ENCODE results near the gene LCNL1.
A peak's percentile ranks its signal among the peaks of the same experiment; 100 is the strongest.

Gene LCNL1

DNA sequence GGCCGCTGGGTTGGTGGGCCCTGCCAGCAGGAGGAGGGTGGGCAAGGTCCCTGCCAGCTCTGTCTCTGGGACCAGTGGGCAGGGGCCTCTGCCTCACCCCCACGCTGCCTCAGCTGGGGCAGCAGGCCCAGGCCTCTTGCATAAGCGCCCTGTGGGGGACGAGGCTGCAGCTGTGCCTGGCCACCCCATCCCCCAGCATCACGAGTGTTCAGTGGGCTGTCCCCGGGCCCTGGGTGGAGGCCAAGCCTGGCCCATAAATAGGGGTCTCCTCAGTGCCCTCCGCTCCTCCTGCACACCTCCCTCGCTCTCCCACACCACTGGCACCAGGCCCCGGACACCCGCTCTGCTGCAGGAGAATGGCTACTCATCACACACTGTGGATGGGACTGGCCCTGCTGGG is 5.6 kb upstream of the LCNL1 start, which contains the start of gene PTGDS:
PTGDS (plus strand) TSS at position 282 of the 400 bp plus-strand sequence; CDS start at position 357, 75 bp downstream.
- no peak for DNase-seq

DNA sequence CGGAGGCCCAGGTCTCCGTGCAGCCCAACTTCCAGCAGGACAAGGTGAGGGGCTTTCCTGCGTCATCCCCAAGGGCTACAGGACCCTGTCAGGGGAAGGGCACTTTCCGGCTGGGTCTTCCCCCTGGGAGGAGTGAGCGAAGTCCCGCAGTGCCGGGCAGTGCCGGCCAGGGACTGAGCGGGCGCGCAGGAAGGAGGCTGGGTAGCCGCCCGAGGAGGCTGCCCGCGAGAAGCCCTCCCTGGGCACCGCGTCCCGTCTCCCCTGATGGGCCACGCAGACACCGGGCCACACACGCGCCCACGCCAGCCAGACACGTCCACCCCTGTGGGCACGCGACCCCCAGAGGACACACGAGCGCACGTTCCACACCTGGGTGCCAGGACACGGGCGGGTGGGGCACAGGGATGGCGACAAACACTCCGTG is 5.1 kb upstream of the LCNL1 start:
- no peak for DNase-seq

DNA sequence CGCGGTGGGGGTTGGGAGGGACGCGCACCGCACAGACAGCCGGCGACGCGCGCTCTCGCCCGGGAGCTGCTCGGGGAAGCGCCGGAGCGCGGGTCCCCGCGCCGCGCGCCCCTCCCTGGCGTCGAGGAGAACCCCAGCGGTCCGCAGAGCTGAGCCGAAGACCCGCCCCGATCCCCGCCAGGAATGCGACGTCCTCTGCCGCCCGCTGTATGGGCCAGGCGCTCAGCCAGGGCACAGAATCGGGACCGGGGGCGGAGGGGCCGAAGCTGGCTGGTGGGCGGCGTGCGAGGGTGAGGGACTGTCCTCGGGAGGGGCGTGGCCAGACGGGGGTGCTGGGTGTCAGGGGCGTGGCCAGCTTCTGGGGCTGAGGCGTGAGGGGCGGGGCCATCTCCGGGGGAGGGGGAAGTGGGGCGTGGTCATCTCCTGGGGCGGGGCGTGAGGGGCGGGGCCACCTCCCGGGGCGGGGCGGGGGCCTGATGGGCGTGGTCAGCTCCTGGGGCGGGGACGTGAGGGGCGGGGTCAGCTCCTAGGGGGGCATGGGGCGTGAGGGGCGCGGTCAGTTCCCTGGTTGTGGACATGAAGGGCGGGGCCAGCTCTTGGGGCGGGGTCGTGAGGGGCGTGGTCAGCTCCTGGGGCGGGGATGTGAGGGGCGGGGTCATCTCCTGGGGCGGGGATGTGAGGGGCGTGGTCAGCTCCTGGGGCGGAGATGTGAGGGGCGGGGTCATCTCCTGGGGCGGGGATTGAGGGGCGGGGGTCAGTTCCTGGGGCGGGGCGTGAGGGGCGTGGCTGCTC is 4.5 kb upstream of the LCNL1 start:
- peak; percentile 63 for DNase-seq

DNA sequence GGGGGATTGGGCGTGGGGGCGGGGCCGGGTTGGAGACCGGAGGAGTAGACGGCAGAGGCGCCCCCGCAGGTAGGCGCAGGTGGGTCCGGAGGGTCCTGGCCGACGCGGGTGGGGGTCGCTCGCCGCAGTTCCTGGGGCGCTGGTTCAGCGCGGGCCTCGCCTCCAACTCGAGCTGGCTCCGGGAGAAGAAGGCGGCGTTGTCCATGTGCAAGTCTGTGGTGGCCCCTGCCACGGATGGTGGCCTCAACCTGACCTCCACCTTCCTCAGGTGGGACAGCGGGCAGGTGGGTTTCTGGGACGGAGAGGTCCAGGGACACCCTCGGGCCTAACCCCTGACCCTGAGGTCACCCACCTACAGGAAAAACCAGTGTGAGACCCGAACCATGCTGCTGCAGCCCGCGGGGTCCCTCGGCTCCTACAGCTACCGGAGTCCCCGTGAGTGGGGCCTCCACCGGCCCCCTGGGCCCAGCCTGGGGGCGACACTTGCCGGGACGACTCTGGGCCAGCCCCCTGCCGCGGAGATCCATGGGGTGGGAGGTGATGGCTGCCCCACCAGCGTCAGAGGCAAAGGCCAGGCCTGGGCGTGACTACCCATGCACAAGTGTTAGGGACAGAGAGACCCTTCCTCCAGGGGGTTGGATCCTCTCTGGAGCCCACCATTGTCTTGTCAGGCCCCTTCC is 3.8 kb upstream of the LCNL1 start:
- DNase-seq = no peak

DNA sequence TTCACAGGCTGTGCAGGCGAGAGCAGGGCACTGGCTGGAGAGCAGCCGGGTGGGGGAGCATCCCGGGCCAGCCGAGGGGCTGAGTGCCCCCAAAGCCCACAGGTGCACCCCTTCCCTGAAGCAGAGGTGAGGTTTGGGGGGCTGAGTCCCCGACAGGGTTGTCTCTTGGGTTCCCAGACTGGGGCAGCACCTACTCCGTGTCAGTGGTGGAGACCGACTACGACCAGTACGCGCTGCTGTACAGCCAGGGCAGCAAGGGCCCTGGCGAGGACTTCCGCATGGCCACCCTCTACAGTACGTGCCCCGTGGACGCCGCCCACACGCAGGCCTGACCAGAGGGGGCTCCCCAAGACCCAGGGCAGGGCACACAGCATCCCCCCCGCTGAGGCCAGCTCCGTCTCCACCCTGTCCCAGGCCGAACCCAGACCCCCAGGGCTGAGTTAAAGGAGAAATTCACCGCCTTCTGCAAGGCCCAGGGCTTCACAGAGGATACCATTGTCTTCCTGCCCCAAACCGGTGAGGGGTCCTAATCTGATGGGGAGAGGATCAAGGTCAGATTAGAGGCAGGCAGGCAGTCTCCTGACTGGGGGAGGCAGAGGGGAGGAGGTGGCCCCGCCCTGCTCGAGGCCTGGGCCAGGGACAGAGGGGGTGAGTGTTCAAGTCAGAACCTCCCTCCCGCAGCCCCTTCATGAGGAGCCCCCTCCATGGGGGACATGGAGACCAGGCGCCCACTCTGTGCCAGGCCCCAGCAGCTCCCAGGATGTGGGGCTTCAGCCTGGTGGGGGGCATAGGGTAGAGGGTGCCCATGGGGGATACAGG is 2.8 kb upstream of the LCNL1 start:
- DNase-seq = no peak

DNA sequence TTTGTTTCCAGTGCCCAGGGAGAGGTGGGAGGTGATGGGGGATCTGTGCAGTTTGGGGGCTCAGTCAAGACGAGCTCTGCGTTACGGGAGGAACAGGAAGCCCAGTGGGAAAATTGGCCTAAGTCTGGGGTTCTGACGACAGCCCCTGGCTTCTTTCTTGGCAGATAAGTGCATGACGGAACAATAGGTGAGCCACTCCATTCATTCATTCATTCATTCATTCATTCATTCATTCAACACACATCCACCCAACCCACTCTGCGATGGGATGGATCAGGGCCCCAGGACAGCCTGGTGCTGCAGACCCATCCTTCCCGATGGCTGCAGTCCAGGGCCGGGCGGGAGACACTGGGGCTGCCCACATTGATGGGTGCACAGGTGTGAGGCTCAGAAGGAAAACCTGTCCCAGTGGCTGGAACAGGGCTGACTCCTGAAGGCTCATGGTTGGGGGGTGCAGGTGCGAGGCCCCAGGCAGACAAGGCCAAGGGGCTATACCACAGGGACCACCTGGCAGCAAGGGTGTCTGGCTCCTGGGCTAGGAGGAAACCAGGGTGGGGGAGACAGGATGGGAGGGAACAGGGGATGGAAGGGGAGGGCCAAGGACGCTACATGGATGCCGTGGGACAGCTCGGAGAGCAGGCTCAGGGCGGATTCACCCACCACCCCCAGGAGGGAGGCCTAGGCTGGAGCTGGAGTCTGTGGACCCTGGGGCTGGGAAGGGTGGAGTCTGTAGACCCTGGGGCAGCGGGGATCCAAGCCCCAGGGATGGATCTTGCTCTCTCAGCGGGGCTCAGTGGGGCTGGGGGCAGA is 1.9 kb upstream of the LCNL1 start:
- no peak for DNase-seq

DNA sequence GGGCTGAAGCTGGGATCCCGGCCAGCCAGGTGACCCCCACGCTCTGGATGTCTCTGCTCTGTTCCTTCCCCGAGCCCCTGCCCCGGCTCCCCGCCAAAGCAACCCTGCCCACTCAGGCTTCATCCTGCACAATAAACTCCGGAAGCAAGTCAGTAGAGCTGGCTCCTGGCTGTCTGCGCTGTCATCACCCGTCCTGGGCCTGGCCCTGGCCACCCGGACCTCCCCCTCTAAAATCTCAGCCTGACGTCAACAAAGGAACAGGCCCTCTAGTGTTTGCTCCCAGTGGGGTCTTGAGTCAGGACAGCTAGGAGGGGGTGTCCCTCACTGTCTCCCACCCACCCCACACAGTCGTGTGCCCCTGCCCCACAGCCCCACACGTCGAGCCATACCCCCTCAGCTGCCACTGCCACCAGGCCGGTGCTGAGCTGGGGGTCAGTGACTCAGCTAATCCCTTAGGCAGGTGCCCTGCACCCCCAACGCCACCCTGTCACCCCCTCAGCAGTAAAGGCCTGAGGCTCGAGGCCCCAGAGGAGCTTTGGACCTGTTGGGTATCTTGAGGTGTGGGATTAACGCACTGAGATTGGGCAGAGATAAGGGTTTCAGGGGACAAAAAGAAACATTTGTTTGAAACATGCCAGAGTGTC is 1.1 kb upstream of the LCNL1 start:
- DNase-seq = no peak

DNA sequence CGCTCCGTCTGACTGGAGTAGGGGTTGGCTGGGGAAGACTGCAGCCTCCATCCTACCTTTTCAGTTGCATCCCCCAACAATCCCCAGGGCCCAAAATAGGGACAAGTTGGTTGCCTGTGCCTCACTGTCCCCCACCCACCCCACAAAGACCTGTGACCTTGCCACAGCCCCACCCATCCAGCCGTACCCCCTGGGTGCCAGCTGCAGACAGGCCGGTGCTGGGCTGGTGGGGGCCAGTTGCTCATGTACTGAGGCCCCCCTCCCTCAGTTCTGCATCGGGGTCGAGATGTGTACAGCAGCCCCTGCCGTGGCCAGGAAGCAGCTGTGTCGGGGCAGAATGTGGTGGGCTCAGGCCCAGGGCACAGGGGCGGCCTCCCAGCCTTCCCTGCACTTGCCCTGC is 374 bp downstream of the LCNL1 start:
- DNase-seq = no peak

DNA sequence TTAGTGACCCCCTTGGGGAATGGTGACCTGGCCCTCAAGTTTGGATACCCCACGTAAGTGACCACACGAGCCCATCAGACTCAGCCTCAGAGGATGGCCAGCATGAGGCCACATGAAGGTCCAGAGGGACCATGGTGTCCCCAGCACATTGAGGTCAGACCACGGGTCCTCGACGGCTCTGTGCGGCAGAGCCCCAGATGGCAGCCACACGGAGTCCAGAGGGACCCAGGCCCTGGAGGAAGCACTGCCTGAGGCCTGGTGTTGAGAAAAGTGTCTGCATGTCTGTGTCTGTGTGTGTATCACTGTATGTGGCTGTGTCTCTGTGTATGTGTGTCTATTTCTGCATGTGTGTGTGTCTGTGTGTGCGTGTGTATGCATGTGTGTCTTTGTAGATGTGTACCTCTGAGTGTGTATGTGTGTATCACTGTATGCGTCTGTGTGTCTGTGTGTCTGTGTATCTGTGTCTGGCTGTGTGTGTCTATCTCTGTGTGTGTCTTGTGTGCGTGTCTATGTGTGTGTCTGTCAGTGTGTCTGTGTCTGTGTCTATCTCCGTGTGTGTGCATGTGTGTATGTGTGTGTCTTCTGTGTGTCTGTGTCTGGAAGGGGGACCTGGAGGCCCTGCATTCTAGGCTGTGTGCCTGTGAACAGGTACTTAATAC is 992 bp downstream of the LCNL1 start:
- DNase-seq = no peak

DNA sequence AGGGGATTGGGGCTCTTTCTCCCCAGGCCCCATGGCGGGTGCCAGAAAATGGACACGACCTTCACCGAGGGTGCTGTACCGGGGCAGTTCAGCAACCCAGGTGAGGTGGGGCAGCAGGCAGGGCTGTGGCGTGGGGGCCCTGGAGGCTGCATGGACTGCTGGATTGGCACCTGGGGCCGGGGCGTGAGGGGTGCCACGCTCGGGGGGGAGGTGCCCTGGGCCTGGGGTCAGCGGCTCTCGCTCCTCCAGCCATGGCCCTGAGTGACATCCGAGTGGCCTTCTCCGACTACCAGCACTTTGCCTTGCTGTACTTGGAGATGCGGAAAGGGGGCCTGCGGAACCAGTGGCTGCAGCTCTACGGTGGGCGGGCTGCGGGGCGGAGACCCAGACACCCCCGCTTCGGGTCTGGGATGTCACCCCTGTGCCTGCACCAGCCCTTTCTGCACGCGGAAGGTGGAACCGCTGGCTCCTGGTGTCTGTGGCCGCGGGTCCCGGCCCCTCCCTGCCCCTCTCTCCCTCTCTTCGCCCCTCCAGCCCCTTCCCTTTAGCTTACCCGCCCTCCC is 1.8 kb downstream of the LCNL1 start:
- no peak for DNase-seq

DNA sequence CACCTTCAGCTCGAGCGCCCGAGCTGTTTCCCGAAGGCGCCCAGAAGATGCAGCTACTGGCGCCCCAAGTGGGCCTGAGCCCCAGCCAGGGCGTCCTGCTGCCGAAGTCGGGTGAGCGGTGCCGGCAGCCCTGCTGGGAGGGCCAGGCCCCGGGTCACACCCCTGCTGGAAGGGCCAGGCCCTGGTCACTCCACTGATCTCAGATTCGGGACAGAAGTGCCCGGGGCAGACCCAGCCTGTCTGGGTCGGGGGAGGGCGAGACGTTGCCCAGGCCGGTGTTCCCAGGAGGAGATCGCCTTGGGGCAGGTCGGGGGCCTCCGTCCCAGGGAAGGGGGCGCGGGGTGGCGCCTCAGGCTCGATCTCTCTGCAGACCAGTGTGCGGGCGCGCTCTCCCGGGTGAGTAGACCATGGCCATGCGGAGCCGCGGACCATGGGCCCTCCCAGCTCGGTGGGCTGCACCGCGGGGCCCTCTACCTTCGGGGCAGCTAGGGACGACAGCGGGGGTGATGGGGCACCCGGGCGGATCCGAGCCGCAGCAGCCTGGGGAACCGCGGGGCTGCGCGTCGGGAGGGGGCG is 2.3 kb downstream of the LCNL1 start:
- DNase-seq = no peak

DNA sequence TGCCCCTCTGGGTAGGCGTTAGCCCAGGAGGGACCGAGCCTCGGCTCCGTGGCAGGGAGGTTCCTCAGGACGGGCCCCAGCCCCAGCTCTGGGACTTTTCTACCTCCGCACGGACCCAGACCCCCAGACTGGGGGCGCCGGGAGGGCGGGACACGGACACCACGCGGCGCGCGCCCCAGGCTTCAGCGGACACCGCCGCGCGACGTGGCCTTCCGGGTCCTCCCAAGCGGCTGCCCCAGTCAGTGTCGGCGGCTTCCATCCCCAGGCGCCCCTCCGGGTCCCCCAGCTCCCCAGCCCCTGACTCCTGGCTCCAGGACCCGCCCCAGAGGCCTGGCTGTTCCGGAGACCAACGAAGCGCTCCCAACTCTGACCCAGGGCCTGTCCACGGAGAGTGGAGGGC is 3.1 kb downstream of the LCNL1 start:
- no peak for DNase-seq

DNA sequence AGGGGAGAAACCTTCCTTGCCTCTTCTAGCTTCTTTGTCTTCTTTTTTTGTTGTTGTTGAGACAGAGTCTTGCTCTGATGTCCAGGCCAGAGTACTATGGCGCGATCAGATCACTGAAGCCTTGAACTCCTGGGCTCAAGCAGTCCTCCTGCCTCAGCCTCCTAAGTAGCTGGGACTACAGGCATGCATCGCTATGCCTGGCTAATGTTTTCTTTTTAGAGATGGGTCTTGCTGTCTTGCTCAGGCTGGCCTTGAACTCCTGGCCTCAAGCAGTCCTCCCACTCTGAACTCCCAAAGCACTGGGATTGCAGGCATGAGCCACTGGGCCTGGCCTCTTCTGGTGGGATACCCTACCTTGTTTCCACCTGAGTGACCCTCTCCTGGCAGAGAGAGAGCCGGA is 6.1 kb downstream of the LCNL1 start:
- DNase-seq = no peak

DNA sequence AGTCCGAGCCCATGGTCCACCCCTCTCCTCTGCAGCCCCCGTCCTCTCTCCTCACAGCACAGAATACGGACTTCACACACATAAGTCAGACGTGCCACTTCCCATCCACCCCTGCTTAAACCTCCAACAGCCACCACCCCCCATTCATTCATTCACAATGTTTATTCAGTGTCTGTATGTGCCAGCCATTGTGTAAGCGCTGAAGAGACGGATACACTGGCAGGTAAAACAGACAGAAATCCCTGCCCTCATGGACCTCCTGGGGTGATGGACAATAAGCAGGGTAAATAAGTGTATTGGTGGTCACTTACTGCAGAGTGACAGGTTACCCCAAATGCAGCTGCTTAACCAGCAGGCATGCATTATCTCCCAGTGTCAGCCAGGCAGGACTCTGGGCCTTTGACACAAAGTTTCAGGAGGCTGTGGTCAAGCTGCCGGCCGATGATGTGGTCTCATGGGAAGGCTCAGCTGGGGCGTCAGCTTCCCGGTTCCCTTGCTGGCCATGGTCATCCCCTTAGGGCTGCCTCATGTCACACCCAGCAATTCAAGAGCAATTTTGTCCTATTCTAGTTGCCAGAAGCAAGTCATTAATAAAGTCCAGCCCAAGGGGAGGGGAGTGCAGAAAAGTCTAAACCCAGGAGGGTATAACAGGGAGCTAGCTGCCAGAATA is 7.6 kb downstream of the LCNL1 start:
- peak; percentile 92 for DNase-seq

DNA sequence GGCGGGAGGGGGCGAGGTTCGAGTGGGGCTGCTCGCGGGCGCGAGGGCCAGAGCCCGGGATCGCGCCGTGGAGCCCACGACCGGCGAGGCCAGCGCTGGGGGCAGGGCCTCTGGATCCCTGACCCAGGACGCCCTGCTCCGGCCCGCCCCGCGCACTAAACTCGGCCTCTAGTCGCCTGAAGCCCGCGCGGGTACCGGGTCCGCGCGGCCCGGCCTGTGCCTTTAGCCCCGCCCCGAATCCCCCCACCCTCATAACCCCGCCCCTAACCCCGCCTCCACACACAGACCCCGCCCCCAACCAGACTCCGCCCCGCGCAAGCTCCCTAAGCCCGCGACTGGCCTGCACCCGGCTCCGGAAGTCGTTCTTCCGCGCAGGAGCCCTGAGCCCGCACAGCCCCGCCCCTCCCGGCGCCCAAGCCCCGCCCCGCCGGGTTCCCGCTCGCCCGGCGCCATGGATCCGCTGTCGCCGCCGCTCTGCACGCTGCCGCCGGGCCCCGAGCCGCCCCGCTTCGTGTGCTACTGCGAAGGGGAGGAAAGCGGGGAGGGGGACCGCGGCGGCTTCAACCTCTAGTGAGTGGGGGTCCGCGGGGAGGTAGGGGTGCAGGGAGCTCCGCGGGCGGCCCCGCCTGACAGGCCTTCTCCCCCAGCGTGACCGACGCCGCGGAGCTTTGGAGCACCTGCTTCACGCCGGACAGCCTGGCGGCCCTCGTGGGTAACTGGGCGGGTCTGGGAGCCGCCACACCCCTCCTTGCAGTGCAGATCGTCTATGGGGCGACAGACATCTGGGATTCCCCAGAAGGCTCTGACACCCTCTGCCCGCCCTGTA is 9.4 kb downstream of the LCNL1 start, which contains the start of gene PAXX:
PAXX (plus strand) TSS at position 430 of the 826 bp plus-strand sequence; CDS start at position 452, 22 bp downstream.
- DNase-seq = peak; percentile 85

DNA sequence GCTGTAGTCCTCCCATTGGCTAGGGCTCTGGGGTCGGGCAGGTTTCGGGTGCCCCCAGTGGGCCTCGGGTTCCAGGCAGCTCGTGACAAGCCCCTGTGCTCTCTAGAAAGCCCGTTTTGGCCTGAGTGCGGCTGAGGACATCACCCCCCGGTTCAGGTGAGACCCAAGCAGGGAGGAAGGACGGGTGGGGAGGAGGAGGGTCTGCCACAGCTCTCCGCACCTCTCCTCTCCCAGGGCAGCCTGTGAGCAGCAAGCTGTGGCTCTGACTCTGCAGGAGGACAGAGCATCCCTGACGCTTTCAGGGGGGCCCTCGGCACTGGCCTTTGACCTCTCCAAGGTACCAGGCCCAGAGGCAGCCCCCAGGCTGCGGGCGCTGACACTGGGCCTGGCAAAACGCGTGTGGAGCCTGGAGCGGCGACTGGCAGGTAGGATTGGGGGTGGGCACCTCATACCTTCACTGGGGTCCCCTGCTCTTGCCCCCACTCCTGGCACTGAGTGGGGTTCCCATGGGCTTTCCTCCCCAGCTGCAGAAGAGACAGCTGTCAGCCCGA is 10.1 kb downstream of the LCNL1 start:
- DNase-seq = no peak

DNA sequence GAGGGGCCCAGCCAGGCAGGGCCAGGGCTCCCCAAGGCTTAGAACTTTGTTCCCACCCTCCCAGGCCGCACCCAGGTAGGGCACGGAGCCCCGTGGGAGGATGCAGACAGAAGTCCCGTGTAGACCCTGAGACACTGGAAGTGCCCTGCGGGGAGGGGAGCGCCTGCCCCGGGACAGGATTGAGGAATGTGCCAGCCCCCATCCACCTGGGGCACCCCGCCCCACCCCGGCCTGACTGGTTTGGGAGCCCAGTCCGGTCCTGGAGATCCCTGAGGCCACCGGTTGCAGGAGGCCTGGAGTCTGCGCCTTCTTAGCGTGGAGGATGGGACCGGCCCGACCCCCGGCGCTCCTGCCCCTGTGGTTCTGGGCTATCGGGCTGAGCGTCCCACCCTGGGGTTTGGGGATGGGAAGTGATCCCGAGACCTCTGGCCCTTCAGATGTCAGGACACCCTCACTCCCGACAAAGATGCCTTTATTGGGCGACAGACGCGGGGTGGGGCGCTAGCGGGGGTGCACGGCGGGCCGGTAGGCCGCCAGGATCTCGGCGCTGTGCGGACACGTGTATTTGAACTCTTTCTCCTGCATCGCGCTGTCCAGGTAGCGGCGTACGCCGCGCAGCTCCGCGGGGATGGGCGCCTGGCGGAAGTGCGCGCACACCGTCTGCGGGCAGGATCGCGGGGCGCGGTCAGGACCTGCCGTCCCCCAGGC is 11.5 kb downstream of the LCNL1 start:
- no peak for DNase-seq

DNA sequence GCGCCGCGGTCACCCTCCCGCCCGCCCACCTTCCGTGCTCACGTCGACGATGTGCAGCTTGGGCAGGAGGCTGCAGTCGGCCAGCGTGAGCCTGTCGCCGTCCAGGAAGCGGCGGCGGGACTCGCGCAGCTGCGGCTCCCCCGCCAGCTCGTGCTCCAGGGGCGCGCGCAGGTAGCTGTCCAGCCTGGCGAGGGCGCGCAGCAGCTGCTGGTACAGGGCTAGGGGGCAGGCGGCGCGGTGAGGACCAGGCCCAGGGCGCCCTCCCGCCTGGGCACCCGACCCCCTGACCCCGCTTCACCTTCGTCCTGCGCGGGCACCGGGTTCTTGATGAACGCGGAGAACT is 12.1 kb downstream of the LCNL1 start:
- DNase-seq = no peak

Measured in NCI-H146 (cell line).